Measurements from ENCODE around the gene EIF4E1B. TPM values are rescaled to one million over a fixed set of nuclear protein-coding genes. Genes with fewer than 3 reads are reported as not detected.

Gene EIF4E1B
- total and polyA plus RNA-seq, 2 experiments from 2014 or later: 0.17 TPM; not detected in 1

- no peak for TF ChIP-seq ZNF462 (CRISPR knock-in tag; IDR thresholded peaks at IDR 0.05)
- no peak for TF ChIP-seq ZNF331 (CRISPR knock-in tag; IDR thresholded peaks at IDR 0.05; ENCODE audit: low read depth)
- no peak for TF ChIP-seq EZH2phosphoT487 (IDR thresholded peaks at IDR 0.05; ENCODE audit: unreplicated experiment)
- TF ChIP-seq NANOG (IDR thresholded peaks at IDR 0.05; ENCODE audit: borderline replicate concordance): no peak
- TF ChIP-seq JUNB (IDR thresholded peaks at IDR 0.05; ENCODE audit: unreplicated experiment): no peak
- TF ChIP-seq REST (IDR thresholded peaks at IDR 0.05; ENCODE audit: unreplicated experiment): no peak
Observed at GRCh38 chr5:176671399-176671798, 40.9 kb downstream of the EIF4E1B start (continued).
